ENCODE data around the gene ASCC3.

The ASCC3 gene

DNA sequence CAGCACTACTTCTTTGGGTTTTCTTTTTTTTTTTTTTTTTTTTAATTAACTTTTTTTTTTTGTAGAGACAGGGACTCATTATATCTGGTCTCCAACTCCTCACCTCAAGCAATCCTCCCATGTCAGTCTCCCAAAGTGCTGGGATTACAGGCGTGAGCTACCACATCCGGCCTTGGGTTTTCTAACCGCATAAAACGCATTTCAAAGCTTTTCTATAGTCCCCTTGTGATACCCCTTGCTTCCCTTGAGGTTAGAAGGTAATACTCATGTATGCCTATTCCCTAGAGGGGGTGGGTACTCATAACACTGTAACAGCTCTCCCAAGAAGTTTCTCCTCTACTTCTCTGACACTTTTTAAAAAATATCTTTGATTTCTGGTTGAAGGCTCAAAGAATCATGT, 23.9 kb upstream of the ASCC3 start:
- ATAC-seq (ENCODE audit: low read depth) (no peak), DNase-seq (ENCODE audit: low spot score) (no peak)
- no peak overlapping the region for H3K4me3 ChIP-seq (ENCODE audit: severe bottlenecking)
- H3K4me1 ChIP-seq (ENCODE audit: insufficient read depth, poor library complexity, severe bottlenecking): no peaks in the 10 kb centered on the region
- H3K9me3 ChIP-seq (ENCODE audit: severe bottlenecking): no peaks in the 10 kb centered on the region
- H3K27ac ChIP-seq (ENCODE audit: poor library complexity, severe bottlenecking): no peak overlapping the region
- TF ChIP-seq, protein P1, sequence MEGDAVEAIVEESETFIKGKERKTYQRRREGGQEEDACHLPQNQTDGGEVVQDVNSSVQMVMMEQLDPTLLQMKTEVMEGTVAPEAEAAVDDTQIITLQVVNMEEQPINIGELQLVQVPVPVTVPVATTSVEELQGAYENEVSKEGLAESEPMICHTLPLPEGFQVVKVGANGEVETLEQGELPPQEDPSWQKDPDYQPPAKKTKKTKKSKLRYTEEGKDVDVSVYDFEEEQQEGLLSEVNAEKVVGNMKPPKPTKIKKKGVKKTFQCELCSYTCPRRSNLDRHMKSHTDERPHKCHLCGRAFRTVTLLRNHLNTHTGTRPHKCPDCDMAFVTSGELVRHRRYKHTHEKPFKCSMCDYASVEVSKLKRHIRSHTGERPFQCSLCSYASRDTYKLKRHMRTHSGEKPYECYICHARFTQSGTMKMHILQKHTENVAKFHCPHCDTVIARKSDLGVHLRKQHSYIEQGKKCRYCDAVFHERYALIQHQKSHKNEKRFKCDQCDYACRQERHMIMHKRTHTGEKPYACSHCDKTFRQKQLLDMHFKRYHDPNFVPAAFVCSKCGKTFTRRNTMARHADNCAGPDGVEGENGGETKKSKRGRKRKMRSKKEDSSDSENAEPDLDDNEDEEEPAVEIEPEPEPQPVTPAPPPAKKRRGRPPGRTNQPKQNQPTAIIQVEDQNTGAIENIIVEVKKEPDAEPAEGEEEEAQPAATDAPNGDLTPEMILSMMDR (IDR thresholded peaks at IDR 0.05; ENCODE audit: poor library complexity, severe bottlenecking): no peak
- H3K36me3 ChIP-seq (ENCODE audit: low read depth): no peaks in the 10 kb centered on the region
- H3K27me3 ChIP-seq (ENCODE audit: insufficient read depth, poor library complexity, severe bottlenecking): no peaks in the 10 kb centered on the region

DNA sequence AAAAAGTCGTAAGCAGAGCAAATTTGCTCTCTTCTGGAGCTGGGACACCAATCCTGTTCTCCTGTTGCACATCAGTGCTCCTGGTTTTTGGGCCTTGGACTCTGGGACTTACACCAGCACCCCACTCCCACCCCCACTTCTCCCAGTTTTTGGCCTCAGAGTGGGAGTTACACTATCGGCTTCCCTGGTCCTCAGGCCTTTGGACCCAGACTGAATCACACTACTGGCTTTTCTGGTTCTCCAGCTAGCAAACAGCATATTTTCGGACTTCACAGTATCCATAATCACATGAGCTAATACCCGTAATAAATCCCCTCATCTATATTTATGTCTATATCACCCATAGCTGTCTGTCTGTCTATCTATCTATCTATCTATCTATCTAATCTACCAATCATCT, 23.2 kb upstream of the ASCC3 start:
- Histone ChIP-seq H3K27me3 (ENCODE audit: insufficient read depth, poor library complexity, severe bottlenecking) (no peaks in the 10 kb centered on the region), H3K4me3 (ENCODE audit: severe bottlenecking) (no peak overlapping the region), H3K36me3 (ENCODE audit: low read depth) (no peaks in the 10 kb centered on the region), H3K9me3 (ENCODE audit: severe bottlenecking) (no peaks in the 10 kb centered on the region), H3K27ac (ENCODE audit: poor library complexity, severe bottlenecking) (no peak overlapping the region), H3K4me1 (ENCODE audit: insufficient read depth, poor library complexity, severe bottlenecking) (no peaks in the 10 kb centered on the region)
- TF ChIP-seq, protein P1 (IDR thresholded peaks at IDR 0.05; ENCODE audit: poor library complexity, severe bottlenecking): no peak
- DNase-seq (ENCODE audit: low spot score) (no peak), ATAC-seq (ENCODE audit: low read depth) (no peak)

DNA sequence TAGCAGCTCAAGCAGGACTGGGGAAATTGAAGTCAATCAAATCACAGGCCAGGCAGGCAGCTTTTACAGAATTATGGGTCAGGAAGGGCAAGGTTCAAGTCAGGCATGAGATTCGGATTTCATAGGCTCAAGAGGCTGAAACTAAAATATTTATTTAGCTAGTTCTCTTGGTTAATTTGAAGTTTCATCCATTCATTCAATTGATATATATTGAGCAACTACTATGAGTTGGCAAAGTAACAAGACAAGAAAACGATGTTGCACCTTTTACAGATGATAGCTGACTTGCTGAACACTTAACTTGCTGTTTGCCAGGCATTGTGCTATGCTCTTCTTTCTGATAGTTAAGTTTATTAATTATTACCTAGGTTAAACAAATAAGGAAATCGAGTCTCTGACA, 20.5 kb upstream of the ASCC3 start:
- no peak overlapping the region for H3K4me3 ChIP-seq (ENCODE audit: severe bottlenecking)
- TF ChIP-seq, protein P1 (IDR thresholded peaks at IDR 0.05; ENCODE audit: poor library complexity, severe bottlenecking): no peak
- H3K27me3 ChIP-seq (ENCODE audit: insufficient read depth, poor library complexity, severe bottlenecking): no peaks in the 10 kb centered on the region
- DNase-seq (ENCODE audit: low spot score) (no peak), ATAC-seq (ENCODE audit: low read depth) (no peak)
- H3K36me3 ChIP-seq (ENCODE audit: low read depth): no peaks in the 10 kb centered on the region
- H3K9me3 ChIP-seq (ENCODE audit: severe bottlenecking): no peaks in the 10 kb centered on the region
- no peak overlapping the region for H3K27ac ChIP-seq (ENCODE audit: poor library complexity, severe bottlenecking)
- no peaks in the 10 kb centered on the region for H3K4me1 ChIP-seq (ENCODE audit: insufficient read depth, poor library complexity, severe bottlenecking)

DNA sequence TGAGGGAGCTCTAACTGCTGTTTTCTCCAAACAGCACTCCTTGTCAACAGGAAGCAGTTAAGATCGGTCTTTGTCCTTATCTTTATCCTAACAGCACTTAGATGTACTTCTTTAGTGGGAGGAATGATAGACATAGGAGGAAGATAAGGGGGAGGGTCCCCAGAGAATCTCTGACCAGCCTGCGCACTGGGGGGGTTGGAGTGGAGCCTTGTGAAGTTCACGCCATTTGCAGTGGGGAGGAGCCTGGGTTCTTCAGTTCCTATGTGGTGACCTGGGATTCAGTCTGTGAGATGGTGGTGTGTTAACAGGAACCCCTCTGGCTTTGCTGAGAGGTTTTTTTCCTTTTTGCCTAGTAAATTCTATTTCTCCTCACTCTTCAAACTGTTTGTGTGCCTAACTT, 18.1 kb upstream of the ASCC3 start:
- Histone ChIP-seq H3K27me3 (ENCODE audit: insufficient read depth, poor library complexity, severe bottlenecking) (no peaks in the 10 kb centered on the region), H3K4me3 (ENCODE audit: severe bottlenecking) (no peak overlapping the region), H3K4me1 (ENCODE audit: insufficient read depth, poor library complexity, severe bottlenecking) (no peaks in the 10 kb centered on the region), H3K36me3 (ENCODE audit: low read depth) (no peaks in the 10 kb centered on the region), H3K27ac (ENCODE audit: poor library complexity, severe bottlenecking) (no peak overlapping the region), H3K9me3 (ENCODE audit: severe bottlenecking) (no peaks in the 10 kb centered on the region)
- TF ChIP-seq, protein P1 (IDR thresholded peaks at IDR 0.05; ENCODE audit: poor library complexity, severe bottlenecking): no peak
- DNase-seq (ENCODE audit: low spot score): no peak
- ATAC-seq (ENCODE audit: low read depth): no peak

DNA sequence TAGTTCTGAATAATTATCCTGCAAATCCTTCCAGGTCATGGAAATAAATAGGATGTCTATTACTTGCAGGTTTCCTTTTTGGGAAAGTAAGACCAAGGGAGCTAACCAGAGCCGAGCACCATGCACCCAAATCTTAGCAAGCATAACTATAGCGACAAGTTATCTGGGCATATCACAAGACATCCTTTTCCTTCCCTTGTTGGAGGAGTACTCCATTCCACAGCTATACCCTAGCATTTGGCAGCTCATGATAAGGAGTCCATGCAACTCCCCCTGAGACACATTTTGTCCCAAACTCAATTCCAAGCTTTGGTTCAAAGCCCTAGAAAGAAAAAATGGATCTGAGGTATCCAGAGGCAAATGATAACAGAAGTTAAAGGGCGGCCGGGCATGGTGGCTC, 16.5 kb upstream of the ASCC3 start:
- Histone ChIP-seq H3K36me3 (ENCODE audit: low read depth) (no peaks in the 10 kb centered on the region), H3K27ac (ENCODE audit: poor library complexity, severe bottlenecking) (no peak overlapping the region), H3K4me3 (ENCODE audit: severe bottlenecking) (no peak overlapping the region), H3K9me3 (ENCODE audit: severe bottlenecking) (no peaks in the 10 kb centered on the region), H3K27me3 (ENCODE audit: insufficient read depth, poor library complexity, severe bottlenecking) (no peaks in the 10 kb centered on the region), H3K4me1 (ENCODE audit: insufficient read depth, poor library complexity, severe bottlenecking) (no peaks in the 10 kb centered on the region)
- ATAC-seq (ENCODE audit: low read depth): no peak
- TF ChIP-seq, protein P1 (IDR thresholded peaks at IDR 0.05; ENCODE audit: poor library complexity, severe bottlenecking): no peak
- no peak for DNase-seq (ENCODE audit: low spot score)
